Ureter (tissue), 1 donor: Measurements from ENCODE around the gene ITPKA. TPM values are rescaled to one million over a fixed set of nuclear protein-coding genes. Genes with fewer than 3 reads are reported as not detected.

ENCODE experiments used
- DNase-seq: peaks from one replicate; pipeline ENCODE4 v3.0.0-alpha.2; 2020; ENCODE audit warnings: low spot score
- total RNA-seq: library from RNA; stranded (reverse); gene quantifications from one replicate; pipeline ENCODE4 v1.2.4, GENCODE V29; 2023
- donor health status: DM: yes; HTN: yes; CAD: no.

ITPKA gene
- total RNA-seq, 1 donor from 2014 or later = 0.29 TPM

GRCh38 chr15:41490355-41490754 is 3.3 kb upstream of the ITPKA start:
- DNase-seq = no peak

GRCh38 chr15:41491889-41492288 is 1.8 kb upstream of the ITPKA start:
- no peak for DNase-seq

GRCh38 chr15:41492597-41493204 is 973 bp upstream of the ITPKA start:
- DNase-seq = no peak

GRCh38 chr15:41493902-41494189 is 172 bp downstream of the ITPKA start:
- no peak for DNase-seq

- DNase-seq = no peak
Observed at GRCh38 chr15:41494190-41494921, 682 bp downstream of the ITPKA start.

GRCh38 chr15:41494922-41495735 is 1.5 kb downstream of the ITPKA start:
- no peak for DNase-seq

- DNase-seq = no peak
Observed at GRCh38 chr15:41495736-41496599, 2.3 kb downstream of the ITPKA start.

GRCh38 chr15:41498657-41499056 is 5.0 kb downstream of the ITPKA start:
- DNase-seq = no peak

- DNase-seq = no peak
Observed at GRCh38 chr15:41499109-41499851, 5.6 kb downstream of the ITPKA start.

- DNase-seq = no peak
Observed at GRCh38 chr15:41501191-41501917, 7.7 kb downstream of the ITPKA start.

GRCh38 chr15:41501931-41502794 is 8.5 kb downstream of the ITPKA start:
- no peak for DNase-seq

- DNase-seq = no peak
Observed at GRCh38 chr15:41502795-41503668, 9.4 kb downstream of the ITPKA start.

GRCh38 chr15:41503669-41504010 is 10.0 kb downstream of the ITPKA start:
- DNase-seq = no peak

- DNase-seq = no peak
Observed at GRCh38 chr15:41504751-41505492, 11.2 kb downstream of the ITPKA start.

GRCh38 chr15:41505776-41506175 is 12.1 kb downstream of the ITPKA start:
- DNase-seq = no peak

- DNase-seq = no peak
Observed at GRCh38 chr15:41506796-41507341, 13.2 kb downstream of the ITPKA start.

- DNase-seq = no peak
Observed at GRCh38 chr15:41507820-41508290, 14.2 kb downstream of the ITPKA start.

- DNase-seq = no peak
Observed at GRCh38 chr15:41510728-41511127, 17.1 kb downstream of the ITPKA start.
